ENCODE measurements around the gene UQCRC1.

Gene UQCRC1

DNA sequence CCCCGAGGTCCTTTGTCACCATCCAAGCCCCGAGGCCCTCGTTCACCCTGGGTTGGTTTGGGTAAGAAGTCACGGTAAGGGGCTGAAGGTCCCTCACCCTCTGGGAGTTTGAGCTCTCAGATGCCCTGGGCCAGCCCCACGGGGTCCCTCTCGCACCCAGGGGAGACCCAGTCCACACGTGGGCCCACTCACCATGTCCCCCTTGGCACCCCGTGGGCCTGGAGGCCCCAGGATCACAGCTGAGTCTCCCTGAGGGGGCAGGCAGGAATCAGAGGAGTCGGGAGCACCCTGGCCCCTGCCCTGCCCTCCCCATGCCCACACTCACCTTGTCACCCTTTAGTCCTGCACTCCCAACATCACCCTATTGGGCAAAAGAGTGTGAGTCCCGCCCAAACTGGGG is 40.0 kb downstream of the UQCRC1 start:
- no peak for DNase-seq

DNA sequence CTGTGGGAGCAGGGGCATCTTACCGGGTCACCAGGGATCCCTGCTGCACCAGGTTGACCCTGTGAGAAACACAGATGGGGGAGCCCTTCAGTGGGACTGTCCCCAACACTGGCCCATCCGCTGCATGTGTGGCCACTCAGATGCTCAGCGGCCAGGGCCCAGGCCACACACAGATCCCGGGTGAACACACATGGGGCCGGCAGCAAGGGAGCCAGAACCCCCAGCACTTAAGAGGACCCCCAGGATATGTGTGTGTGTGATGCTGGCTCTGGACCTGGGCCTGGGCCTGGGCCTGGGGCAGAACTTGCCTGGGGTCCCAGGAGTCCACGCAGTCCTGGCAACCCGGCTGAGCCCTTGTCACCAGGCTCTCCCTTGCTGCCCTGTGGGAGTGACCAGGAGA is 41.0 kb downstream of the UQCRC1 start:
- DNase-seq: no peak

DNA sequence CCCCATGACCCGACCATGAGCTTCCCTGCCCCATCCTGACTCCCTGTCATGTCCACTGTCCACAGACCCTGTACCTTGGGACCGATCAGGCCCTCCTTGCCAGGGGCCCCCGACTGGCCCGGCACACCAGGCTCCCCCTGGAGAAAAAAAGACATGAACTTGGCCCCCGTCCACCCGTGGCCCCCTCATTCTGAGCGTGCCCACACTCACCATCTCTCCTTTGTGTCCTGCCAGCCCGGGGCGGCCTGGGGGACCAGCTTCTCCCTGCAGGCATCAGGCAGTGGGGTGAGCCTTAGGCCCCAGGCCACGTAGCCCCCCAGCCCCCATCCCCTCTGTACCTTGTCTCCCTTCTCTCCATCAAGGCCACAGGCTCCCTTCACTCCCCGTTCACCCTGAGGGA is 41.9 kb downstream of the UQCRC1 start:
- DNase-seq: no peak

DNA sequence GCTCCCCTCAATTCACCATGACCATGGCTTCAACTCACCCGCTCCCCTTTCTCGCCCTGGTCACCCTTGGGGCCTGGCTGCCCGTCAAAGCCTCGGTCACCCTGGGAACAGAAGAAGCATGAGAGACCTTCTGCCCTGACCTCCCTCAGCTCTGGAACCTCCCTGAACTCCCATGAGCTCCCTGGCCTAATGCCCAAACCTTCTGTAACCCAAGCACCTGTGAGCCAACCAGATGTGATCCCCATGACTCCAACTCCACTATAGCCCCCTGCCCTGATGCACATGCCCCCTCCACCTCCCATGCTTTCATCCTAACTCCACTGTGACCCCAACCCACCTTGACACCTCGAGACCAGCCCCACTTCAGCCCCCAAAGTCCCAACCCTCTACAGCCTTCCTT is 42.4 kb downstream of the UQCRC1 start:
- DNase-seq: no peak

DNA sequence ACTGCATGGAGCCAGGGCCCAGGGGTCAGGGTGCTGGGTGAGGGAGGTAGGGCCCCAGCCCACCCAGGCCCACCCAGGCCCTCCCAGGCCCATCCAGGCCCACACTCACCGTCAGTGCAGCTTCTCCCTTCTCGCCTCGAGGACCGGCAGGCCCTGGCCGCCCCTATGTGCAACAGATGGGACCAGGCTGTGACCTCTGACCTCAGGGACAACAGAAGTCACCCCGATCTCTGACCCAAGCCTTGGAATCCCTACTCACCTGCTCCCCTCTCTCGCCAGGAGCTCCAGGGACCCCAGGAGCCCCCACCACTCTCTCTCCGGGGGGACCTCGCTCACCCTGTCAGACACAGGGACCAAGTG is 43.1 kb downstream of the UQCRC1 start:
- DNase-seq: no peak

DNA sequence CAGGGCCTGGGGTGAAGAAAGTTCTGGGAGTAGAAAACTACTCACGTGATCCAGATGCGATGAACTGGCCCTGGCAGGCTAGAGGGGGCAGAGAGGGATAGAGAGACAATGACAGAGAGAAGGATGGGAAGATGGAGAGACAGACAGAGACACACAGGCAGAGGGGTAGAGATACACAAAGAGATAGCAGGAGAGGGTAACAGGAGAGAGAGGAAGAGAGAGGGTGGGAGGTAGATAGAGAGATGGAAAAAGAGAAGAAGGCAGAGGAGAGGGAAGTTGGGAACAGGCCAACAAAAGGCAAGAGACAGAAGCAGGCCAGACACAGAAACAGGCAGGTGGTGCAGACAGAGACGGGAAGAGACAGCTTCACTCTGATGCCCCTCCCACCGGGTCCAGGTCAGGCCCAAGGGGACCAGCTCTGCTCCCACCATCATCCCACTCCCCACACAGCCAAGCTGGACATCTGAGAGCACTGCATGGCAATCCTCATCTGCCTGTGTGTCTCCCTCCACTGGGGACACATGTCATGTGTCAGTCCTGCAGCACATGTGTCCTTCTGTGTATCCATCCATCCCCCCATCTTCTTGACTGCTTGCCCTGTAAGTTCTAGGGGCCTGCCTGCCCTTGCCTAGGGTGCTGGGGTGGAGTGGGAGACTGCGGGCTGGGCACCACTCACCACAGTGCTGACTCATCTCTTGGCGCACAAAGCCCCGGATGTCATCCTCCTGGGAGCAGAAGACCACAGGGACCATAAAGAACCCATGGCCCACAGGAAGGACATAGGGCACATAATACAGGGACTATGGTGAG is 43.6 kb downstream of the UQCRC1 start:
- no peak for DNase-seq

DNA sequence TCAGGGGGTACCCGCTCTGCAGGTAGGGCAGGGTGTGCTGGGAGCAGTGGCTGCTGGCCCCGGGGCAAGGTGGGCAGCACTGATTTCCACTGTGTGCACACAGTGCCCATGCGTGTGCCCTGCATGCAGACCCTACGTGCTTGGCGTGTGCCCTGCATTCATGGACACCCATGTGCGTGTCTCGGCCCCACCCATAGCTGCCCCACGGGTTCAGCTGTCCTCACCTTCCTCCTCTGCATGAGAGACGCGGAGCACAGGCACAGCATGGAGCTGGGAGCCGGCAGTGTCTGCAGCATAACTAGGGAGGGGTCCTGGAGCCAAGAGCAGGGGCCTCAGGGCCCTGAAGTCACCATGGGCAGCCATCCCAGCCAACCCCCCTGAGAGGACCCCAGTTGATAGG is 44.3 kb downstream of the UQCRC1 start:
- DNase-seq: no peak

DNA sequence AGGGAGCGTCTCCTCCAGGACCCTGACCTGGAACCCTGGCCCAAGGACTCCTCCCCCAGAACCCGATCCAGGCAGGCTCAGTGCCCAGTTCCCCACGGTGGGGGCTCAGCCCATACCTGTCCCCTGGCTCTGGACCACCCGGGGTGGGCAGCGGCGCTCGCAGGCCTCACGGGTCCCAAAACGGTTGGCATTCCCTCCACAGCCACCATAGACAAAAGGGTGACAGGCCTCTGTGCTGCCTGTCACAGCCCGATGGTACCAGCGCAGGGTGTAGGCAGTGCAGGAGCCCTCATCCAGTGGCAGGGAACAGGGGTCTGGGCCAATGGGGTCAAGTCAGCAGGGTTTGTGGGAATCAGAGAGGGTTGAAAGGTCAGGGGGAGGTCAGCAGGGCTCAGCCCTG is 44.8 kb downstream of the UQCRC1 start:
- DNase-seq: no peak

DNA sequence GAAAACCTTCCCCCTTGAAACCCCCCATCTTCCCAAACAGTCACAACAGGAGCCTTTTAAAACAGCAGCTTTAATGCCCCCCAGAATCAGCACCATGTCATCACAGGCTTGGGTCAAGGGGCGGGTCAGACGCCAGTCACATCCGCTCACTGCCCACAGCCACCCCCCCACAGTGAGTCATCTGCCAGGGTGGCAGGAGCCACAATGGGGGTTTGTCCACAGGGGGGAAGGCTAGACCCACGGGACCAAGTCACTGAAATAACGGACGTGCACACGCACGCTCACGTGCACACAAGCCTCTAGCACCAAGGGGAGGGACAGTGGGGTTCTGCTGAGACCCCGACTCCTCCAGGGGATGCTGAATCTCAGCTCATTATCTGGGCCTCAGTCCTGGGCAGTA is 45.4 kb downstream of the UQCRC1 start:
- no peak for DNase-seq

DNA sequence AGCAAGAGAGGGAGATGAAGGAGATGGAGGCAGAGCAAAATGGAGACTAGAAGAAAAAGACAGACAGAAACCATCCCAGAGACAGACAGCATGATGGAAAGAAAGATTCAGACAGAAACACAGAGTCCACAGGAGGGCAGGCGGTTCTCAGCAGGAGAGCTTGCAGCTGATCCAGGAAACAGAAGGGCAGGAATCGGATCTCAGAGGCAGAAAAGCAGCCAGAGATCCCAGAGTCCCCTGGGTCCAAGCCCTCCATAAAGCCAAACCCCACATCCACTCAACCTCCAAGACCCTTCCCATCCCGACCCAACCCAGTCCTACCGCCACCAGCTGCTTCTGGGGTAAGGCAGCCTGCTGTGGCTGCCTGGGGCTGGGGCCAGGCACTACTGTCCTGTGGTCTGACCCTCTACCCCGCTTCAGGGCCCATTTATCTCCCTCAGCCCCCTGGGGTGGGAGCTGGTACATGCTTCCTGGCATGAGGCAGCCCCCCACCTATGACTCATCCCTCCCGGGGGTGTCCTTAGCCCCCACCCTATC is 46.0 kb downstream of the UQCRC1 start, which contains the start of gene UCN2:
Gene UCN2, minus strand, starts transcription at position 400 of the 537 bp plus-strand sequence. CDS start 657 bp downstream, outside the sequence.
- DNase-seq: peak; percentile 26

DNA sequence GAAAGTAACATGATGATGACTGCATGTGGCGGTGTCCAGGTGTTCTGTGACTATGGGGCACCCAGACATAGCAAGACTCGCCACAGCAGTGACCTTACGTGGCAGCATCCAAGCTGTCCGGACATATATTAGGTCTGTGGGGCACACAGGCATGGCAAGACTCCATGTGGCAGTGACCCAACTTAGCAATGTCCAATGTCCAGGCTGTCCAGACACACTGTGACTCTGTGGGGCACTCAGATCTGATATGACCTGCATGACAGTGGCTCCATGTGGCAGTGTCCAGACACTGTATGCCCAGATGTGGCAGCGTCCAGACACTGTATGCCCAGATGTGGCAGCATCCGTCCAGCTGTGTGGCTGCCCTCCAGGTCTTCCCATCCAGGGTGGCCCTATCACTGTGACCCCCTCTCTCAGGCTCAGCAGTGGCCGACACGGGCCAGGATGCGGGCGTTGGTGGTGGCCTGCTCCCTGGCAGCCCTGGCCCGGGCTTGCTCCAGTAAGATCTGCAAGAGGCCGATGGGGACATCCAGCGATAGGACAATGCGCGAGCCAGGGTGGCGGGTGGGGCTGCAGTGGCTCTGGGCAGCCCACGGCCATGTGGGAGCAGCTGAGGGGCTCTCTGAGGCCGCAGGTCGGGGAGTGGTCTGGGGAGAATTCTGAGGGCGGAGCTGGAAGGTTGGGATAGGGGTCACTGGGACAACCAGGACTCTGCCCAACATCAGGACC is 46.9 kb downstream of the UQCRC1 start:
- DNase-seq: no peak

DNA sequence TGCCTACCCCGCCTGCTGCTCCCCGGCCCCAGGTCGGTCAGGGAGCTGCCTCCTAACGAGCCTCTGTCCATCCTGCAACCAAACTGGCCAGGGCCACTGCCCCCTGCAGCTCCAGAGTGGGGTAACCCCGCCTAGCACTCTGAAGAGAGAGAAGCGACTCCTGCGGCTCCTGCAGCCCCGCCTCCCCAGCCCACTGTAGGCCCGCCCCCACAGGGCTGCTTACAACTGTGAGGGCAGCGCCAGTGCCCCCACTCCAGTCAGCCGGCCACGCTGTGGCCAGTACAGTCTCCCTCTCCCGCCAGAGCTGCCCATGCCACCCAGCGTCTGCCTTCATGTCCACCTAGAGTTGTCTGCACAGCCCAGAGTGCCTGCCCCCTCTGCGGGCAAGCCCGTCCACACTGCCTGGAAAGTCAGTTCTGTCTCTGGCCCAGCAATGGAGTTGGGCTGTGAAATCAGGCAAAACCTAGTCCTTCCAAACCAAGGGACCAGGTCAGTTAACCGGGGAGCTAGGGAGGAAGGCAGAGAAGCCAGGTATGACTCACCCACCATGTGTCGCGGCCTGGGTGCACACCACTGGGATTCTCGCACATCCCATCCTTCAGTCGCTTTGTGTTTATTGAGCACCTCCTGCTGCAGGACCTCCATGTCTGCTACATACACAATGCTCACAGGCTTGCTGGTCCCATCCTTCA is 48.3 kb downstream of the UQCRC1 start:
- peak; percentile 44 for DNase-seq

DNA sequence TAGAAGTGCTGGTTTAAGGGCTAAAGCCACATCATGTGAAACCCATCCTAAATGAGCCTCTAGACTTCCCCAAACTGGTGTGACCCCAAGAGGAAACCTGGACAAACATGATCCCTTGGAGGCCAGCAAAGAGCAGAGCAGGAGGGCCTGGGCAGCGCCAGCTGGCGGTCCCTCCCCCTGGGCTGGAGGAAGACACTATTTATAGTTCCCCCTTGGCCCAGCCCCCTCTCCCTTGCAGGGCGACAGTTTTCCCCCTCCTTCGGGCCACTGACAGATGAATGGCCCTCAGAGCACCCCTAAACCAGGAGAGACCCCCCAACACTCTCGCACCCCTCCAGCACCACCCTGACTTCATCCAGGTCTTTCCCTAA is 48.8 kb downstream of the UQCRC1 start:
- no peak for DNase-seq

DNA sequence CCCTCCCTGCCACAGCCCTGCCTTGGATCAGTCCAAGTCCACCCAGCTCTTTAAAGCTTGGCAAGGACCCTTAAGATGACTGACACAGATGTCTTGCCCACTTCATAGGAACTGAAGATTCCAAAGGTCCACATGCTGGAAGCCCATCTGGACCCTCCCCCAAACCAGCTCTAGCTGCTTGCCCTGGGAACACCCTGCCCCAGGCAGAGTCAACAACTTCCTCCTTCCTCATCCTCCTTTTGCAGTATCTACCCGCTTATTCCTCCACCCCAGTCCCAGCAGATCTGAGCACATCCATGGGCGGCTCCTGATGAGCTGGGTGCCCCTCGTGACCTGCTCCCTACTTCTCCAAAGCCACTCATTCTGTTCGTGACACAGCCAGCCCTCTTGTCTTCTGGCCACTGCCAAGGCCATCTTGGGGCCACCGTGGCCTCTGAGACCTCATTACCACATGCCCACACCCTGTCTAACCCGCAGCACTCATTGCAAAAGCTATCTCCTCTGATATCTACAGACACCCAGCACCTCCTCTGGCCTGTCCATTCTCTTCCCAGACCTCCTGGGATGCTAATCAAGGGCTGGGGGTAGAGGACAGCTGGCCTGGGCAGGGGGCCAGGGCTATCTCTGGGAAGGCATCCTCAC is 50.8 kb downstream of the UQCRC1 start:
- peak; percentile 9 for DNase-seq

DNA sequence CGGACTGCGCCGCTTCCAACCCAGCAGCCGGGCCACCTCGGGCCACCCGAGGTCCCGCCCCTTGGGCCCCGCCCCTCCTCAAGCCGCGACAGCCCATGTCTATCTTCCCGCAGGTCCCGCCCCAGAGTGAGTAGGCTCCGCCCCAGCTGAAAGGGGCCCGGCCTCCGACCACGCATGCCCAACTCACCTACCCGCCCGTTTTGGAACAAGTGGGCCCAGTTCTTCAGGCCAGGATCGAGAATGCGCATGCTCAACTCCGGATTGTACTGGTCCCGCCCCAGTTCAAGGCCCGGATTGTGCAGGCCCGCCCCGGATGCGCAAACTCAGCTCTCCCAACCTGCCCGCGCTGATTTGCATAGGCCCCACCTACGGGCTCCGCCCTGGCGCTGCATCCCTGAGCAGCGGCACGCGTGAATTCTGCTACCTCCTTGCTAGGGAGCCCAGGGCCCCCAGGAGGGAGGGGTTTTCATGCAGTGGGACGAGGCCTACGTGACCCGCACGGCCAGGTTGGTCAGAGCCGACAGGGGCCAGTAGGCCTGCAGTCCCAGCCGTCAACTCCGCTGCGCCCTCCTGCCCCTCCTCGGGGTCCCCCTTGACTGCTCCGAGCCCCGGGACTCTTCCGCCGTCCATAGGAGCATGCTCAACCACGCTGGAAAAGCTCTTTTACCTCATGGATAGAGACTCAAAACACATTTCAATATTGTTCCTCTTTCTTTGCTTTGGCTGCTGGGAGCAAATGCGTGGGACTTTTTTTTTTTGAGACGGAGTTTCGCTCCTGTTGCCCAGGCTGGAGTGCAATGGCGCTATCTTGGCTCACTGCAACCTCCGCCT is 52.4 kb downstream of the UQCRC1 start, which contains the start of gene PFKFB4:
Gene PFKFB4, minus strand, starts transcription at position 8 of the 831 bp plus-strand sequence. CDS start 26 bp downstream, outside the sequence.
- peak; percentile 98 for DNase-seq

DNA sequence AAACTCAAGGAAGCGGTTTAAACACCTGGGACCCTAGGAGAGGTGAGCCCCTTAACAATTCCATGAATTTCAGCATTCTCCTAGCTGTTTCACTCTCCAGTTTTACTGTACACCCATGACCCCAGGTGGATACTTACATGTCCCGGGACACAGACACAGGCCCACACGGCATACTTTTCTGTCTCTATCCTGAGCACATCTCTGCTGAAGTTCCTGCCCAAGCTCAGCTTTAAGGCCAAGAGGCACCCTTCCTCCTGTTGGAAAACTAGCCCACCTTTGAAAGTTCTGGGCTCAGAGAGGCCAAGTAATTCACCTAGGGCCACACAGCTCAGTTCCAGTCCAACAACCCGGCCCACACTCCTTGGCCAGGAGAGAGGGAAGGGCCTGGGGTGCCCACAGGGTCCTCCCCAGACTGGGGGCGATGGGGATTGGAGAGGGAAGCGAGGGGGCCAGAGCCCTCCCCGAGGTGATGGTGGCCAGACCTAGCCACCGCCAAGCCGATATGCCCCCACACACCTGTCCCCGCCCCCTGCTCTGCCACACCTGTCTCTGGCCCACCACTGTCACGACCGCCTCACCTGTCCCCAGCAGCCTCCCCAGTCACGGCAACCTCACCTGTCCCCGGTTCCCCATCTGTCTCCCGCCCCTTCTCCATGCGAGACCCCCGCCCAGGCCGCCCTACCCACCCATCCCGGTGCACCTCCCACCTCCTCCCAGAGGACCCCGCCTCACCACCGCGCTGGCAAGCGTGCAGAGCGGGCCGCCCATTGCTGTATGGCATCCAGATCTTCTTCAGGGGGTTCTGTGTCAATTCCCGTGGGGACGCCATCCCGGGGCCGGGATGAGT is 53.3 kb downstream of the UQCRC1 start:
- no peak for DNase-seq

DNA sequence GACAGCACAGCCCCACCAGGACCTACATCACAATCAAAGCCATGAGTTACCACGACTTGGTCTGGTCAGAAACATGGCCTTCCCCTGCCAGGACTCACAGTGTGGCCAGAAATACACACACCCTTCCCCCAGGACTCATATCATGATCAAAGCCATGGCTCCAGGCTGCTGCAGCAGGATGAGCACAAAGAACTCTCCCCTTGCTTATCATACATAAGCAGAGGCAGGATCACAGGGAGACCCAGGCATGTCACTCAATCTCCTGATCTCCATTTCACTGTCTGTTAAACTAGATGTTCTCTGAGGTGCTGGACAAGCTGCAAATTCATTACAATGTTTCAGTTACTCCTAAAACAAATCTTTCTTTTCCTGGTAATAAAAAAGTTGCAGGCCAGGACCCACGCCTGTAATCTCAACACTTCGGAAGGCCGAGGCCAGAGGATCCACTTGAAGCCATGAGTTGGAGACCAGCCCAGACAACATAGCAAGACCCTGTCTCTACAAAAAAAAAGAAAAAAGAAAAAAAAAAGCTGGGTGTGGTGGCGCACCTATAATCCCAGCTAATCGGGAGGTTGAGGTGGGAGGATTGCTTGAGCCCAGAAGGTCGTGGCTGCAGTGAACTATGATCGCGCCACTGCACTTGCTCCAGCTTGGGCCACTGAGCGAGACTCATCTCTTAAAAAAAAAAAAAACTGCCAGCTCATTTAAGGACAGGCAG is 54.1 kb downstream of the UQCRC1 start:
- DNase-seq: no peak

DNA sequence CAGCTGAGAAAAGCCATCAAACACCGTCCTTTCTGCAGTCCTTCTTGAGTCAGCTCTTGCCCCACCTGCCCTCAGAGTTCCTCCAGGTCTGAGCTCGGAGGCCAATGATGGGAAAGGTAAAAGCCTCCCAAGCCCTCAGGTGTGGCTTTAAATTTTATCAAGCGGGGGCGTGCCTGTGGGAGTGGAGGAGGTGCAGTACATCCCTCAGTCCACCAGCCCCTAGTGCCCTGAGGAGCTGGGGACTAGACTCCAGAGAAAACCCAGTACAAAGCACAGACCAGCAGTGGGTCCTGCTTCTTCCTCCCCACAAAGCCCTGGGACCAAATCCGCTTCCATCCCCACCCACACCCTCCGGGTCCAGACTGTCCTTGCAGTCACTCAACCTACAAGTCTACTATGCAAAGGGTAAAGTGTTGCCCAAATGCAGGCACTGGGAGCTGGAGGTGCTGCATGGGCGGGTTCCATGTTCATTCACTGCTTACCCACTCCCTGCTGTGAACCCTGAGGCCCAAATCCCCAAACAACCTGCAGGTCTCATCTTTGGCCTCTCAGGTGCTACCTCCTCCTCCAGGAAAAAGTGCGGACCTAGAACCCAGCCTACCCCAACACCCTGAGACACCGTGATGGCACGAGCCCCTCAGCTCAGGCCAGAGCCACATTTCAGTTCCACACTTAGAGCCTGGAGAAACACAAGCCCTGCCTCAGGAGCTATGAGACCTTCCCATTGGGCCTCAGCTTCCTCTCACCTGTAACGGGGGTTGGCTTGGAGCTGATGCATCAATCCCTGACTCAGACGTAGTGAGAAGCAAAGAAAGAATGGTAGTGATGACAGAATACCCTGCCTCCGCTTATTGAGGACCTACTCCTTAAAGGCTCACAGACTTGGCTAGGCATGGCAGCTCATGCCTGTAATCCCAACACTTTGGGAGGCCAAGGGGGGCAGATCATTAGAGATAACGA is 55.3 kb downstream of the UQCRC1 start:
- DNase-seq: no peak

DNA sequence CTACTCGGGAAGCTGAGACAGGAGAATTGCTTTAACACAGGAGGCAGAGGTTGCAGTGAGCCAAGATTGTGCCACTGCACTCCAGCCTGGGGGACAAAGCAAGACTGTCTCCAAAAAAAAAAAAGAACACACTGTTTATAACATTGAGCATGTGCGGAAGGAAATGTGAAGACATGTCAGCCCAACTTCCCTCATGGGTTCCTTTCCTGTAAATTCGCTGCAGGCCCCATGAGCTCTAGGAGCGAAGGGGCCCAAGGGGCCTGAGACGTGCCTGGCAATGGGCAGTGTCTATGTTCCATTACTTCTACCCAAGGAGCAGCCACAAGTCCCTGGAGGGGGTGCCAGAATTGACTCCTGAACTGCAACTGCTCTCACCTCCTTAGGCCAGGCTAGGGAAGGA is 56.1 kb downstream of the UQCRC1 start:
- DNase-seq: no peak
